Central memory CD8-positive, alpha-beta T cell (primary cell): Measurements from ENCODE around the gene SPEG.

Experiments
- ATAC-seq: fragments of 150-1000 bp; cut with Tn5 transposase; replicated peaks from 2 replicates; pipeline ENCODE4 v1.10.0; 2022; ENCODE audit warnings: mild to moderate bottlenecking, moderate FRiP score, moderate number of reproducible peaks; ENCODE audit not compliant: poor library complexity, severe bottlenecking; ENCODE audit errors: extremely low read depth
- DNase-seq, 2 donors: peaks; one replicate each; pipeline ENCODE4 v3.0.0; 2021; ENCODE audit warnings: low spot score in 2 of 2
- H3K27ac Mint-ChIP-seq: one replicate; pipeline ENCODE4 v1.8.0; 2022; ENCODE audit warnings: low read depth, mild to moderate bottlenecking, moderate library complexity, mixed read lengths
- H3K27me3 Mint-ChIP-seq: one replicate; pipeline ENCODE4 v1.8.0; 2022; ENCODE audit warnings: mixed read lengths
- H3K36me3 Mint-ChIP-seq: one replicate; pipeline ENCODE4 v1.8.0; 2022; ENCODE audit warnings: mild to moderate bottlenecking, moderate library complexity, mixed read lengths; ENCODE audit not compliant: insufficient read depth
- H3K4me1 Mint-ChIP-seq: one replicate; pipeline ENCODE4 v1.8.0; 2022; ENCODE audit warnings: mixed read lengths
- H3K4me3 Mint-ChIP-seq: one replicate; pipeline ENCODE4 v1.8.0; 2022; ENCODE audit warnings: mild to moderate bottlenecking, moderate library complexity, mixed read lengths
- H3K9me3 Mint-ChIP-seq: one replicate; pipeline ENCODE4 v1.8.0; 2022; ENCODE audit warnings: mixed read lengths

SPEG gene

DNA sequence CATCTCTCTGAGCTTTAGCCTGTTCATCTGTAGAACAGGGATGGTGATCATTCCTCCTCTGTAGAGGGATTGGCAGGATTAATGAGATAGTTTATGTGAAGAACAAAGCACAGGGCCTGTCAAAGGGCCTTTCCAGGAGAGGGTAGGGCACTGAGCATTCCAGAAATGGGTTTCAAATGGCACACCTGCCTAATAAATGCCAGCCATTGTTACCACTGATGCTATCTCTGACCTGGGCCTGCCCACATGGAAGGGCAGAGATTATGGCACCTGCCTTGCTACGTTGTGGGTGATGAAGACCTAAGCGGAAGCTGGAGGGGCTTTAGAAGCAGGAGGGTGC is 33.1 kb downstream of the SPEG start:
- DNase-seq, result no peak

GRCh38 chr2:219468410-219469185 is 34.0 kb downstream of the SPEG start:
- no peak for ATAC-seq
- no peaks in the 10 kb centered on the region for H3K36me3 Mint-ChIP-seq
- no peak for DNase-seq
- no peak overlapping the region for H3K4me3 Mint-ChIP-seq
- no peaks in the 10 kb centered on the region for H3K9me3 Mint-ChIP-seq
- H3K27ac Mint-ChIP-seq, result no peak overlapping the region
- H3K27me3 Mint-ChIP-seq, result peaks cover 25% of the 10 kb centered on the region
- no peaks in the 10 kb centered on the region for H3K4me1 Mint-ChIP-seq

More for the DNA sequence above, 33.1 kb downstream of the SPEG start:
- no peaks in the 10 kb centered on the region for H3K9me3 Mint-ChIP-seq
- ATAC-seq, result no peak
- no peak overlapping the region for H3K27ac Mint-ChIP-seq
- peaks cover 21% of the 10 kb centered on the region for H3K27me3 Mint-ChIP-seq
- no peaks in the 10 kb centered on the region for H3K36me3 Mint-ChIP-seq
- H3K4me1 Mint-ChIP-seq, result no peaks in the 10 kb centered on the region
- no peak overlapping the region for H3K4me3 Mint-ChIP-seq

DNA sequence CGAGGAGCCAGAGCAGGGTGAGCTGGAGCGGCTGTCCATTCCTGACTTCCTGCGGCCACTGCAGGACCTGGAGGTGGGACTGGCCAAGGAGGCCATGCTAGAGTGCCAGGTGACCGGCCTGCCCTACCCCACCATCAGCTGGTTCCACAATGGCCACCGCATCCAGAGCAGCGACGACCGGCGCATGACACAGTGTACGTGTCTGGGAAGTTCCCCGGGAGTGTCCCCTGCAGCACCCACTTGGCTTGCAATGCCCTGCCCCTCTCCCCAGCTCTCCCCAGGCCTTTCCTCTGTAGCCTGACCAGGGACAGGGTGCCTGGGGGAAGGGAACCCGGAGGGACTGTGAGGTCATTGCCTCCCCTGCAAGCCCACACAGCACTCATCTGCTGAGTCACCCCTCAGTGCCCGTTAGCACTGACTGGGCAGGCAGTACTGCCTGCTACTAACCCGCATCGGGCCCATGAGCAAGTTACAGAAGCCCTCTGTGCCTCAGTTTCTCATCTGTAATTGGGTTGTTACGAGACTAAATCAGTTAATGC is 34.6 kb downstream of the SPEG start:
- no peak overlapping the region for H3K27ac Mint-ChIP-seq
- no peak for DNase-seq
- H3K9me3 Mint-ChIP-seq, result no peaks in the 10 kb centered on the region
- ATAC-seq, result no peak
- H3K4me3 Mint-ChIP-seq, result no peak overlapping the region
- H3K27me3 Mint-ChIP-seq, result peaks cover 31% of the 10 kb centered on the region
- H3K36me3 Mint-ChIP-seq, result no peaks in the 10 kb centered on the region
- no peaks in the 10 kb centered on the region for H3K4me1 Mint-ChIP-seq

- no peak overlapping the region for H3K27ac Mint-ChIP-seq
- ATAC-seq, result no peak
Measured at GRCh38 chr2:219470429-219470828, 35.8 kb downstream of the SPEG start.

DNA sequence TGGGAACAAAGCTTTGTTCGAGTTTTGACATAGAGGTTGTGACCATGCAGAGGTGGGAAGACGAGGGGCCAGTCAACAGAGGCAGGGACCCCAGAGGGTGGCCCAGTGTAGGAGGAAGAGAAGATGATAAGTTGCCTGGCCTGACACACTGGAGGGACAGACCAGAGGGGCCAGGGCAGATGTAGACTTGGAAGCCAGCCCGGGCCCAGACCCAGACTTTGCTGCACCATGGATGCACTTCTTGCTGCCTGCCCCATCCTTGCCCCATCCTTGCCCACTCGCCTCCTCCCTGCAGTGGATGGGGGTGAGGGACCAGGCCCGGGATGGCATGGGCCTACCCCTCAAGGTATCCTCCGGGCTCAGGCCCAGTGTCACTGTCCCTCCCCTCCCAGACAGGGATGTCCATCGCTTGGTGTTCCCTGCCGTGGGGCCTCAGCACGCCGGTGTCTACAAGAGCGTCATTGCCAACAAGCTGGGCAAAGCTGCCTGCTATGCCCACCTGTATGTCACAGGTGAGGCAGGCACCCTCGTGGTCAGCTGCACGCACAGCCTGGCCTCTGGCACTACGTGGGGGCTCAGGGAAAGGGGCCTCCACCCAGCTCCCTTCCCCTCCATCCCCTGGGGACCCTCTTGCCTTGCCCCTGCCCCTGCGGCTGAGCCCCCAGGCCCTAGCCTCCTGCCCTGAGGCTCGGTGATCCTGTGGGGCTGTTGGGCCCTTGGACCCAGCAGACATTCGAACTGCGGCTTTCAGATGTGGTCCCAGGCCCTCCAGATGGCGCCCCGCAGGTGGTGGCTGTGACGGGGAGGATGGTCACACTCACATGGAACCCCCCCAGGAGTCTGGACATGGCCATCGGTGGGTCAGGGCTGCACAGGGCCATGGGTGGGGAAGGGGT is 37.1 kb downstream of the SPEG start:
- no peak overlapping the region for H3K27ac Mint-ChIP-seq
- no peaks in the 10 kb centered on the region for H3K9me3 Mint-ChIP-seq
- H3K36me3 Mint-ChIP-seq, result no peaks in the 10 kb centered on the region

More at GRCh38 chr2:219470429-219470828, 35.8 kb downstream of the SPEG start:
- no peaks in the 10 kb centered on the region for H3K36me3 Mint-ChIP-seq
- no peak for DNase-seq
- no peaks in the 10 kb centered on the region for H3K9me3 Mint-ChIP-seq
- H3K27me3 Mint-ChIP-seq, result peaks cover 31% of the 10 kb centered on the region
- H3K4me1 Mint-ChIP-seq, result no peaks in the 10 kb centered on the region
- H3K4me3 Mint-ChIP-seq, result no peak overlapping the region

GRCh38 chr2:219472629-219473187 is 38.1 kb downstream of the SPEG start:
- H3K9me3 Mint-ChIP-seq, result no peaks in the 10 kb centered on the region
- ATAC-seq, result no peak
- no peak overlapping the region for H3K27ac Mint-ChIP-seq

More for the DNA sequence above, 37.1 kb downstream of the SPEG start:
- H3K4me3 Mint-ChIP-seq, result no peak overlapping the region
- ATAC-seq (no peak), DNase-seq (no peak)
- peaks cover 41% of the 10 kb centered on the region for H3K27me3 Mint-ChIP-seq
- H3K4me1 Mint-ChIP-seq, result no peaks in the 10 kb centered on the region

DNA sequence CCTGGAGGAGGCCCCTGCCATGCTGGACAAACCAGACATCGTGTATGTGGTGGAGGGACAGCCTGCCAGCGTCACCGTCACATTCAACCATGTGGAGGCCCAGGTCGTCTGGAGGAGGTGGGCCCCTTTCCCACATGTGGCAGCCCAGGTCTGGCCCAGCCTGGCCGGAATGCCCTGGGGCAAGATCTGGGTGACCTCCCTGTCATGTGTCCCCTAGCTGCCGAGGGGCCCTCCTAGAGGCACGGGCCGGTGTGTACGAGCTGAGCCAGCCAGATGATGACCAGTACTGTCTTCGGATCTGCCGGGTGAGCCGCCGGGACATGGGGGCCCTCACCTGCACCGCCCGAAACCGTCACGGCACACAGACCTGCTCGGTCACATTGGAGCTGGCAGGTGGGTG is 38.9 kb downstream of the SPEG start:
- H3K36me3 Mint-ChIP-seq, result no peaks in the 10 kb centered on the region
- H3K4me1 Mint-ChIP-seq, result no peaks in the 10 kb centered on the region
- H3K27ac Mint-ChIP-seq, result no peak overlapping the region
- H3K27me3 Mint-ChIP-seq, result peaks cover 41% of the 10 kb centered on the region
- ATAC-seq (no peak), DNase-seq (no peak)
- H3K4me3 Mint-ChIP-seq, result no peak overlapping the region
- H3K9me3 Mint-ChIP-seq, result no peaks in the 10 kb centered on the region

More at GRCh38 chr2:219472629-219473187, 38.1 kb downstream of the SPEG start:
- H3K4me1 Mint-ChIP-seq, result no peaks in the 10 kb centered on the region
- peaks cover 41% of the 10 kb centered on the region for H3K27me3 Mint-ChIP-seq
- no peaks in the 10 kb centered on the region for H3K36me3 Mint-ChIP-seq
- H3K4me3 Mint-ChIP-seq, result no peak overlapping the region
- DNase-seq, result no peak

DNA sequence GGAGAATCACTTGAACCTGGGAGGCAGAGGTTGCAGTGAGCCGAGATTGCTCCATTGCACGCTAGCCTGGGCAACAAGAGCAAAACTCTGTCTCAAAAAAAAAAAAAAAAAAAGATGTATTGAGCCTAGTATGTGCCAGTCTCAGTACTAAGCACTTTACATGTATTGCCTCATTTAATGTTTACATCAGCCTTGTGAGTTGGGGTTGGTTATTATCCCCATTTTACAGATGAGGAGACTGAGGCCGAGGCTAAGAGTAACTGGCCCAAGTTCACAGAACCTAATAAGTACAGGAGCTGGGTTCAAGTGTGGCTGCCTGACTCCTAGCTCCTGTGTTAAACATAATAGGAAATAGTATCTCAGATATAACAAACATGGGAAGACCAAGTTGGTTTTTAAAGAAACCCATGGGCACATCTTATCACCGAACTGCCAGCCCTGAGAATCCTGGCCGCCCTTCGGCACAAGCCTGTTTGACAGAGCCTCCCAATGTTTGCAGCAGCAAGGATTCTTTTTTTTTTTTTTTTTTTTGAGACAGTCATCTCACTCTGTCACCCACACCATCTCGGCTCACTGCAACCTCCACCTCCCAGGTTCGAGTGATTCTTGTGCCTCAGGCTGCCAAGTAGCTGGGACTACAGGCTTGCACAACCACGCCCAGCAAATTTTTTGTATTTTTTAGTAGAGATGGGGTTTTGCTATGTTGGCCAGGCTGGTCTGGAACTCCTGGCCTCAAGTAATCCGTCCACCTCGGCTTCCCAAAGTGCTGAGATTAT is 39.8 kb downstream of the SPEG start:
- Mint-ChIP-seq H3K27me3 (peaks cover 39% of the 10 kb centered on the region), H3K27ac (no peak overlapping the region), H3K4me3 (no peak overlapping the region), H3K9me3 (no peaks in the 10 kb centered on the region), H3K4me1 (no peaks in the 10 kb centered on the region), H3K36me3 (no peaks in the 10 kb centered on the region)
- no peak for DNase-seq
- no peak for ATAC-seq

DNA sequence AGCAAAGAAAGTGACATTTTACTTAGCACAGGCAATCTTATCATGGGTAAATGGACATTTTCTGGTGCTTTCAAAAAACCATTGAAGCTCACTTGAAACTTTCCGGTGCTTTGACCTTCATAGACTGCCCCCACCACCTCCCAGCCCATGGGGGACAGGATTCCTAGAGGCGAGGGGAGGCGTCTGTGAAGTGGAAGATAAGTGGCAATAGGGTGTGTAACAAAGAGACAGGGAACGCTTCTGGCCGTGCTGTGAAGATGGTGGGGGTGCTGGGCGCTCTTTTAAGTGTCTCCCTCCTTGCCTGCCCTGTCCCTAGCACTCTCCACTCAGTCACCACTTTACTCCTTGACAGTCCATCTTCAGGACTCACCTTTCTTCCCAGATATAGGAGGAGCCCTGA is 40.6 kb downstream of the SPEG start:
- no peaks in the 10 kb centered on the region for H3K36me3 Mint-ChIP-seq
- no peak overlapping the region for H3K4me3 Mint-ChIP-seq
- H3K4me1 Mint-ChIP-seq, result no peaks in the 10 kb centered on the region
- ATAC-seq, result no peak
- no peaks in the 10 kb centered on the region for H3K9me3 Mint-ChIP-seq
- no peak for DNase-seq
- H3K27me3 Mint-ChIP-seq, result peaks cover 33% of the 10 kb centered on the region
- H3K27ac Mint-ChIP-seq, result no peak overlapping the region

GRCh38 chr2:219475697-219476651 is 41.3 kb downstream of the SPEG start:
- Mint-ChIP-seq H3K4me1 (no peaks in the 10 kb centered on the region), H3K36me3 (no peaks in the 10 kb centered on the region), H3K4me3 (no peak overlapping the region), H3K27ac (no peak overlapping the region), H3K9me3 (no peaks in the 10 kb centered on the region), H3K27me3 (peaks cover 33% of the 10 kb centered on the region)
- ATAC-seq (peak; percentile 32), DNase-seq (no peak)

- H3K4me3 Mint-ChIP-seq, result no peak overlapping the region
- no peak for ATAC-seq
Measured at GRCh38 chr2:219476652-219477151, 42.1 kb downstream of the SPEG start.

More at GRCh38 chr2:219476652-219477151, 42.1 kb downstream of the SPEG start:
- Mint-ChIP-seq H3K4me1 (no peaks in the 10 kb centered on the region), H3K27ac (no peak overlapping the region), H3K27me3 (peaks cover 32% of the 10 kb centered on the region), H3K36me3 (no peaks in the 10 kb centered on the region), H3K9me3 (no peaks in the 10 kb centered on the region)
- no peak for DNase-seq
